Right renal cortex interstitium (tissue), 3 donors: Measurements from ENCODE around the gene JAKMIP2. TPM values are rescaled to one million over a fixed set of nuclear protein-coding genes. Genes with fewer than 3 reads are reported as not detected.
A peak's percentile ranks its signal among the peaks of the same experiment; 100 is the strongest.
"Not testable (repeated sequence)": the region's sequence is repeated elsewhere in the genome, so short reads cannot be mapped to it uniquely, and the experiment has no call there.

Experiments used
- DNase-seq, 3 donors: peaks; one replicate each; pipeline ENCODE4 v3.0.0-alpha.2; 2013; ENCODE audit warnings: low read depth in 3 of 3, low spot score in 2 of 3
- polyA plus RNA-seq, 3 donors: library from polyadenylated mRNA; unstranded; fragments of 120-200 nt; gene quantifications; one replicate each; pipeline ENCODE4 v1.2.1, GENCODE V29; 2013; ENCODE audit not compliant: insufficient read length in 3 of 3

Gene JAKMIP2
- polyA plus RNA-seq, 3 donors = 3.9 to 6.1 (median 5.4) TPM

DNA sequence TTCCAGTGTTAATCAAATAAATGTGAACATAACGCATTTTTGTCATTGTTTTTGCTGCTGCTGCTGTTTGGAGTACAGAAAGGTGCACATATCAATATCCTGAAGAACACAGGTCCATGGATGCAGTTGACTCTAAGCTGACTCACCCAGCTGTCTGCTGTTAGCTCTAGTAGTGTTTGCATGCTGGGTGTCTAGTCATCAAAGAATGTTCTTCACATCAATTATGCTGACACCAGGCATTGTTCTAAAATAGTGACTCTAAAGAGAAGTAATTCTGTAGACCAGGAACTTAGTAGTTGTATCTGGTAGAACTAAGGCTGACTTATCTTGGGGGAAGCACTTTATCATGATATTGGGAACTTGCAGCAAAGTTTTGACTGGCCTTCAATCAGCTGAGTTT lies 217.0 kb downstream of the JAKMIP2 start:
- no peak for DNase-seq

DNA sequence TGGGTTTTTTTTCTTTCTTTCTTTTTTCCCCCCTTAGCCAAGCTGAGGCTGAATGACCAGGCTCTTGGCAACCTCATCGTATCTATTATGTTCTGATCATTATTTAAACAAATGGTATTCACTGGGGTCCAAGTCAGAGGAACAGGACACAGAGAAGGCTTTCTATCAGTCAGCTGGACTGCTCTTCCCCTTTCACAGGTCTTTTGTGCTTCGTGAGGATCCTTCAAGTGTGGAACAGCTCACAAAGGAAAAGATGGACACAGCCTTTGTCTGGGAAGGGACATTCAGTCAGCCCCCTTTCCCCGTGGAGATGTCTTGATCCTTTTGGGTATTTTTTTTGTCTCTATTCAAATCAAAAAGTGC lies 218.4 kb downstream of the JAKMIP2 start:
- no peak for DNase-seq

DNA sequence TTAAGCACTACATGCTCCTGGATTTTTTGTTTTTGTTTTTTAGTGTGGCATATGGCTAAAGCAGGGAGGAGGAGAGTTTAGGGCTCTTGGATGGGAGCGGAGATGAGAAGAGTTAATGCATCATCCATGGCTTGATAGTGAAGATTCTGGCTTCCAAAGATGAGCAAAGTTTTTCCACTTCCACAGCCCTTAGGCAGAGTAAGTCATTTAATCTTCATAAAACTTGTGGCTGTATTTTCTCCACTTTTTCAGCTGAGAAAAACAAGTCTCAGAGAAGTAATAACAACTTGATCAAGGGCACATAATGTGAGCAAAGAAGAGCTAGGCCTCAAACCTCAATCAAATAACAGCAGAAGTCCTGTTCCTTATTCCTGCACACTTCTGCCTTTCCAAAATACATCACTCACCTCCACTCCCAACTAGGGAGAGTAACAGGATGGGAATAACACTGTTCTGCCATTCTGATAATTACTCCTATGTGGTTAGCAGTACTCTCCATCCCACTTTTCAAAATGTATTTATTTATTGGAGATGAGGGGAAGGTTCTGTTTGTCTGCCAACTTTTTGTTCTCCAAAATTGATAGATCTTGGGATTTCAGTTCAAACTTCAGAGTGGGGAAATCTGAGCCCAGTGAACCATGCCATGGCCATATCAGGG lies 218.9 kb downstream of the JAKMIP2 start:
- DNase-seq = no peak

DNA sequence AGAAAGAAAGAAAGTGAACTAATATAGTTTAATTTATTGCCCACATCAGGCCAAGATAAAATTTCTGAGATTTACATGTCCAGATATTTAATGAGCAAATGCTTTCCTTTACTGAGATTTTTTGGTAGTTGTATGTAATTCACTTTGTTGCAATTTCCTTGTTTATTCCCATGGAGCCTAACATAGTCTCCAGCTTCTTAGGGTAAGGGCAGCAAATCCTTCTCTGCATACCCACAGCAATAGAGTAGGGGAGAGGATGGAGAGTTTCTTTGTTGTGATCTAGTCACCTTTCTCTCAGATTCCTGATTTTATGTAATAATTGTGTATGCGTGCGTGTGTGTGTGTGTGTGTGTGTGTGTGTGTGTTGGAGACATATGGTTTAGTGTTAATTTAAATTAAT lies 221.1 kb downstream of the JAKMIP2 start:
- no peak for DNase-seq

DNA sequence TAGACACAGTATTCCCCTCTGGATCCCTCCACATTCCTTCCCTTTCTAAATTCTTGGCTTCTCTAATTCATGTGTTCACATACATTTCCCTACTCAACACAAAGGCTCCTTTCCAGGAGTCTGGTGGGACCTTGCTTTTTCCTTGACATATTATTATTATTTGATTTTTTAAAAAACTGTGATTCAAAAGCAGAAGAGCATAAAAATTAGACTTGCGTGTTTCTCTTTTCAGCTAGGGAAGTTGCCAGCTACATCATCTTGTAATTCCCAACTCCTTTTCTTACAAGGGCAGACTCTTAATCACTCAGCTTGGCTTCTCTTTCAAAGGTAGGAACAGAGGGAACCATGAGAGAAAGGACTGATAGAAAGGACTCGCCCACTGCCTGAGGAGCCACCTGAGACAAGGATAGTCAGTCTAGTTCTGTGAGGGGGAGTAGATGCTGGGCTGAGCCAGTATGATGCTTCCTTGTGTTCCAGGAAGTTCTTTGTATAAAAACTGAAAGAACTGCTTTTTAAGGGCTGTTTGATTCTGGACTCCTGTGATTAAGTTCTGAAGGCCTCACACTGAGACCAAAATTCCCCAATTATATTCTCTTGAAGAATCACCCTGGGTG lies 221.7 kb downstream of the JAKMIP2 start:
- no peak for DNase-seq

- DNase-seq = no peak
Measured at GRCh38 chr5:147559749-147560148, 222.8 kb downstream of the JAKMIP2 start.

GRCh38 chr5:147558826-147559225 lies 223.7 kb downstream of the JAKMIP2 start:
- DNase-seq = no peak

DNA sequence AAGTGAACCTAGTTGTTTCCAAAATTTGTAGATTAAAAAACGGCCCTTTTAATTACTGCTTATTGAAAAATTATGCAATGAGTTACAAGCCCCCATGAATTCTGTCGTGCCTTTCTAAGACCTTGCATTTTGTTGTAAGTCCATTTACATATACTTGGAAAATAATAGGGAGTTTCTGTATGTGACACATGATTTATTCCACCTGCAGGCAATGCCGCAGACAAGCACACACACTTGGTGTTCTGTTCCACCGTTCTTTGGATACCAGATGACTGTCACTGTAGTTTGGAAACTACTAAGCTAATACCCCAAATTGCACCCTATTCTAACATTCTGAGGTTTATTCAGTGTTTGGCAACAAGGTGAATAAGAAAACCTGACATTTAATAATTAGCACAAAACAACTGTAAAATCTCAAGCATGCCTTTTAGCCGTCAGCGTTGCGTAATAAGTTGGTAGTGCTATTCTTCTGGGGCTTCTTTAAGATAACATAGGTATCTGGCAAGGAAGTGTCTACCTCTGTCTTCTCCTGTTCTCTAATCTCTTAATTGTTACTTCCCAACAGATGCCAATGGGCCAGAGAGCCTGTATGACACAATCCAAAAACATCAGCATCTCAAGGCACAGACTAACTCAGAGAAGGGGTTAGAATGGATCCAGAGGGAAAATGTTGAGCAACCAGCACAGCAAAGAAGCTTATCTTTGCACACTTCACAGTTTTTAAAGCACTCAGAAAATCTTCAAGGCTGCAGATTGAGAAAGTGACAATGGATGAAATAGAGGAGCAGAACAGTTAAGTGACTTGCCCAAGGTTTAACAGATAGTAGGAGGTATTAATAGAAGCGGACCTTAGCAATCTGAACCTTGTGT lies 224.4 kb downstream of the JAKMIP2 start:
- no peak for DNase-seq

DNA sequence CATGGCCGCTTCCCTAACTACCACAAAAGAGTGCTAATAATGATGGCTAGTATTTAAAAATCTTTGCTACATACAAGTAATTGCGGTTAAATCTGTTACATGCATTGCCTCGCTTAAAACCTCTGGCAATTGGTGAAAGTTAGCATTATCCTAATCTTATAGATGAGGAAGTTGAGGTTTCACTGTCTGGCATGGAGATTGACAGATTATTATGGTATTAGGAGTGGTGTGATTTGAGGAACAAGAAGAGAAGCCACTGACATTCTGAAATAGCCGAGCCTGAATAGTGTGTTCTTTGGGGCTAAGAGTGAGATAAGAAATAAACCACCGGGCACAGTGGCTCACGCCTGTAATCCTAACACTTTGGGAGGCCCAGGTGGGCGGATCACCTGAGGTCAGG lies 227.4 kb downstream of the JAKMIP2 start:
- no peak for DNase-seq

DNA sequence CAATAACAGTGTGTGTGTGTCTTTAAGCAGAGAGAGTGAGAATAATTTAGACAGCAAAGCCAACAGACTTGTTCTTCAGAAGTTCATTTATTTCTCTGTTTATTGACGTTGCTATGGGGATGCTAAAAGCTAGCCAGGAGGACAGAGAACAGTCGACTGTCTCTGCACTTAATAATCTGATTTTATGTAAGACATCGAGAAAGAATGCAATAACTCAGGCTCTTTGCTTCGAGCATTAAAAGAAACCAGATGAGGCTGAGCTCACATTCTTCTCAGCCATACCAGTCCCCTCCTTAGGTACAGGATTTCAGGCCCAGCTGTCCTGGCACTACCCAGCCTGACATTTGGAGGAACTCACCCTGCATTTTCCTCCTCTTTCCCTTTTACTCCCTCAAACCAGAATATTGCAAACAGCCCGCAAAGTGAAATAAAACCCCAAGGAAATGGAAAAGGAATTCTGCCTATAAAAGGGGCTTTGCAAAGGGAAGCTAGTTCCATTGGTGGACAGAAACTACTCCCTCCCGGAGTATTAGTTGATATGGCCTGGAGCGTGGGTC lies 228.2 kb downstream of the JAKMIP2 start:
- peak; percentile 27 to 44 (median 33) for DNase-seq

DNA sequence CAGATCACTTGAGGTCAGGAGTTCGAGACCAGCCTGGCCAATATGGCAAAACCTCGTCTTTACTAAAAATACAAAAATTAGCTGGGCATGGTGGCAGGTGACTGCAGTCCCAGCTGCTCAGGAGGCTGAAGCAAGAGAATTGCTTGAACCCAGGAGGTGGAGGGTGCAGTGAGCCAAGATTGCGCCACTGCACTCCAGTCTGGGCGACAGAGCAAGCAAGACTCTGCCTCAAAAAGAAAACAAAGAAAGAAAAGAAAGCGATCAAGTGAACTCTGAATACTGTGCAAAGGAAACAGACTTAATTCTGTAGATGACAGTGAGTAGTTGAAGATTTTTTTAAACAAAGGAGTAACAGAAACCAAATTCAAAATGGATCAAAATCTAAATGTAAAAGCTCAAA lies 228.7 kb downstream of the JAKMIP2 start:
- DNase-seq = not testable (repeated sequence)

- no peak for DNase-seq
Measured at GRCh38 chr5:147552897-147553296, 229.6 kb downstream of the JAKMIP2 start.

- no peak for DNase-seq
Measured at GRCh38 chr5:147551677-147552076, 230.9 kb downstream of the JAKMIP2 start.

DNA sequence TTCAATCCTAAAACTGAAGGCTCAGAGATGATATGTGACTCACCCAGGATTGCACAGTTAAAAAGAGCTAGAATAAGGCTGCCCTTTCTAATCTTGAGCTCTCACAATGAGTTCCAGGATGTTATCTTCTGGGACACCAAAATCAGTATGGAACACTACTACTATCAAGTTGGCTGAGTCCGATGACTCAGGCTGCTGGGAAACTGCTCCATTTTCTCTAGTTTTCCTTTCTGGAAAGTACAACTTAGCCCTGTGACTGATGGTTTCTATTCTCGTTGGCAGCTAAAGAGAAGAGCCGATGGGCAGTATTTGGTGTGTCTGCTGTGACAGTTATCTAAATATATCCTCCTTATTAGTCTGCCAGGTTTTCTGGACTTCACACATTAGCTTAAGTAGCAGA lies 234.8 kb downstream of the JAKMIP2 start:
- no peak for DNase-seq

DNA sequence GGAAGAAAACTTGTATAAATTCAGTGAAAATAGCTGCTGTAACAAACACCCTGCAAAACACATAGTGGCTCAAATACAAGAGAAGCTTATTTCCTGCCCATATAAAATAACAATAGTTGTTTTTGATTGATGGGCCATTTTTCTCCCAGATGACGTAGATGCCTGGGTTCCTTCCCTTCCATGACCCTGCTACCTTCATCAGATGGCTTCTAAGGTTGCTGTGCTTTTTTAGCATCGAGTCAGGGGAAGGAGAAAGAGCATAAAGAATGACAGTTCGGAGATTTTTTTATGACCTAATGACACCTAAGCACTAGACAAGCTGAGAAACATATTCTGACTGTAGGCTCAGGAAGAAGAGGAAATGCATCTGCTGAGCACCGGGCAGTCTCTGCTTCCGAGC lies 238.0 kb downstream of the JAKMIP2 start:
- no peak for DNase-seq

GRCh38 chr5:147539053-147539452 lies 243.5 kb downstream of the JAKMIP2 start:
- DNase-seq = no peak

- no peak for DNase-seq
Measured at GRCh38 chr5:147538236-147538635, 244.3 kb downstream of the JAKMIP2 start.
